GM19025 (cell line): Measurements from ENCODE around the gene PRCP.

ENCODE experiments used
- ATAC-seq: cut with Tn5 transposase; IDR thresholded peaks from one replicate; pipeline ENCODE4 v1.9.1; 2021; ENCODE audit warnings: mild to moderate bottlenecking, low read depth, moderate library complexity; ENCODE audit not compliant: unreplicated experiment

The PRCP gene

DNA sequence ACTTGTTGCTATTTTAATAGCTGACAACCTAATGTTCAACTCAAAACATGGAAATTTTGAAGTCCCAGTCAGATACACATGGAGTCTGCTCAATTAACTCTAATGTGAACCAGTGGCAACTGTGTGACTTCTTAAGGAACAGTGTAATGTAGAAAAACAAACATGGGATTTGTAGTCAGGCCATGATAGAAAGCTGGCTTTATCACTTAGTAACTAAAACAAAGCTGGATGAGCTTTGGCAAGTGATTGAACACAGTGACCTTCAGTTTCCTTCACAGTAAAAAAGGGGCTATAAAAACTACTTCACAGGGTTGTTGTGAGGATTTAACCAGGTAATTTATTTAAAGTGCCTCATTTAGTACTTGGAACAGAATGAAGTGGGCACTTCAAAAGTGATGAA is 62.6 kb downstream of the PRCP start:
- ATAC-seq: no peak

DNA sequence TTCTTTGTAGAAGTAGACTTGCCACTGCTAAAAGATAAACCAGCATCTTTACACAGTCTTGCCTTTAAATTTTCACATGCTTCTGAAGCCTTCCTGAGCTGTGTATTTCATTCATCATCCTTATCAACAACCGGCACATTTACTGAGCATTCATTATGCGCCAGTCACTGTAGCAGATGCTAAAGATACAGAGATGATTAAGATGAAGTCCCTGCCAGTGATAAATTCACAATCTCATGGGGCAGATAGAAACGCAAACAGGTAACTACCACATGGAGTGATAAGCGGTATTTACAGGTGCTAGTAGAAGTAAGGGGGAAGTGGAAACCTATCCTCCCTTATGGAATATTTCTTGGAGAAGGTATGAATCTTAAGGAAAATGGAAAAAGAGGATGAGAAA is 67.2 kb downstream of the PRCP start:
- ATAC-seq: no peak

DNA sequence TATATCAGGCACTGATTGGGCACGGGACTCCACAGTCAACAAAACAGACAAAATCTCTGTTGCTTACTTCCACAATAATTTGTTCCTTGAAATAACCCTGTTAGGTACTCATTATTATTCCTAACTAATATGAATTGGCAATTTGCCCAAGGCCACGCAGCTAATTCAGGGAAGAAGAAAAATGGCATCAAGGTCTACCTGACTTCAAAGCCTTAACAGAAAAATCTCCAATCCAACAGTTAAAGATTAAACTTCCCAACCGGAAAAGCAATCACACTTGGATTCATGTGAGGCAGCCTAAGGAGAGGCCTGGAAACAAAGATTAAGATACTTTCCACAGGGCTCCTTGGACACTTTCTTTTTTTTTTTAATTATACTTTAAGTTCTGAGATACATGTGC is 68.9 kb downstream of the PRCP start:
- ATAC-seq: no peak

DNA sequence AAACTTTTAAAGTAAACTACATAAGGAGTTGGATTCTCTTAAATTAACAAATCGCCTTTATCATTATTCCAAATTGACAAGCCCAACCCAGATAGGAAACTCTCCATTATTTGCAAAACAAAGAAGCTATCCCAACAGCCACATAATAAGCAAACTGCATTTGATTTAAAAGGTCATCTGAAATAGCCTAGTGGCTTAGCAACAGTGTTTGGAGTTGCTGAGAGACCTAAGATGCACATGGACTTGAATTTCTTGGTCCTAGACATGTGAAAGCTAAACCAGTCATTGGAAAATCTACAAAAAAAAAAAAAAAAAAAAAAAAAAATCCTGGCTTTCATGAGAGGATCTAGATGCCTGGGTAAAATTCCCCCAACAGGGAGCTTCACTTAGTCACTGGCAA is 69.5 kb downstream of the PRCP start:
- ATAC-seq: no peak

DNA sequence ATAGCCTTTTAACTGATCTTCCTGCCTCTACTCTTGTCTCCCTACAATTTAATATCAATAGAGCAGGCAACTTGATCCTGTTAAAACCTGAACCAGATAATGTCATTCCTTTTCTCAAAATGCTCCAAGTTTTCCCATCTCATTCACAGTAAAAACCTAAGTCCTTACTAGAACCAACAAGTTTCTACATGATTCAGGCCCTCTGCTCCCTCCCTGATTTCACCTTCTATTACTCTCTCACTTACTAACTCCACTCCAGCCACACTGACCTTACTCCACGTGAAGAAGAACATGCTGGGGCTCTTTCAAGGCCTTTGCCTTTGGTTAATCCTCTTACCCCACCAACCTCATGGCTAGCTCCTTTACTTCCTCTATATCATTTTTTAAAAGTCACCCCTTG is 71.1 kb downstream of the PRCP start:
- no peak for ATAC-seq

DNA sequence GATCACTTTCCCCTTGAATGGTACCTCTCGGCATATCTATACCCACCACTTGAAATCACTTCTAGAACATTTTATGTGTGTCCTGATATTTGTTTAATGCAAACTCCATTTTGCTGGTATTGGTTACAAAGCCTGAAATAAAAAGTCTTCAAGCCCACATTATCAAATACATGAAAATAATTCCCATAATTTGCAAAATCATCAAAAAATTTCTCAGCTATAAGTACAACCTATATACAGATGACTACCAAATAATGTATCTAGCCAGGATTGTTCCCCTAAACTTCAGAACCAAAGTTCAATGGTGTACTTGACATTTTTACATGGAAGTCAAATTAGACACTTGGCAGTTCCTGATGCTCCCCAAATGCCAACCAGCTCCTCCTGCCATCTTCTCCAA is 71.8 kb downstream of the PRCP start:
- no peak for ATAC-seq

DNA sequence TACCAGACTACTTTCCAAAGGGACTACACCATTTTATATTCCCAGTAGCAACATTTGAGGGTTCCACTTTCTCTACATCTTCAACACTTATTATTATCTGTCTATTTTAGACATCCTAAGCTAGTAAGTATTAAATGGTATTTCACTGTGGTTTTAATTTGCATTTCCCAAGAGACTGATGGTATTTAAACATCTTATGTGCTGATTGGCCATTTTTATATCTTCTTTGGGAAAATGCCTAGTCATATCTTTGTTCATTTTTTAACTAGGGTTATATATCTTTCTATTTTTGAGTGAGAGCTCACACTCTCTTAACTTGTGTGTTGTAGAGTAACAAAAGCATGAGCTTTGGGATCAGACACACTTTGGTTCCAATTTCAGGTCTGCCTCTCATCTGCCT is 73.7 kb downstream of the PRCP start:
- no peak for ATAC-seq

GRCh38 chr11:82823647-82824619 is 76.3 kb downstream of the PRCP start:
- no peak for ATAC-seq

GRCh38 chr11:82818409-82819043 is 81.7 kb downstream of the PRCP start:
- no peak for ATAC-seq

- no peak for ATAC-seq
Measured at GRCh38 chr11:82815406-82815805, 84.8 kb downstream of the PRCP start.

DNA sequence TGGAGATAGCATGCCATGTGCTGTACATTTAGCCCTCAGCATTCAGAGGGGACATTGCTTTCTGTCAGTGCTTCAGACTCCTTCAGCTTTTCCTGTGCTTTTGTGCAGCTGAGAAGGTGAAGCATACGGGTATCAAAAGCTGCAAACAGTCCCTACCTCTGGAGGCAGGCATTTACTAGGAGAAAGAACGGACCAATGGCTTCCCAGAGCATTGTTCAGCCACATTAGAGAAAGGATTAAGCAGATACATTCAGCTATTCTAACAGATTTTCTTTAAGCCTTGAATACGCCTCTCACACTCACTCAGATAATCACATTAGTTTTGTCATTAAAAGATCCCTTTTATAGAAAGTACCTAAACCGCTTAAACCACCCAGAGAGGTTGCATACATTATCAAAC is 85.9 kb downstream of the PRCP start:
- no peak for ATAC-seq

GRCh38 chr11:82811369-82811768 is 88.9 kb downstream of the PRCP start:
- no peak for ATAC-seq

- no peak for ATAC-seq
Measured at GRCh38 chr11:82810738-82811137, 89.5 kb downstream of the PRCP start.

- no peak for ATAC-seq
Measured at GRCh38 chr11:82810326-82810725, 89.9 kb downstream of the PRCP start.

DNA sequence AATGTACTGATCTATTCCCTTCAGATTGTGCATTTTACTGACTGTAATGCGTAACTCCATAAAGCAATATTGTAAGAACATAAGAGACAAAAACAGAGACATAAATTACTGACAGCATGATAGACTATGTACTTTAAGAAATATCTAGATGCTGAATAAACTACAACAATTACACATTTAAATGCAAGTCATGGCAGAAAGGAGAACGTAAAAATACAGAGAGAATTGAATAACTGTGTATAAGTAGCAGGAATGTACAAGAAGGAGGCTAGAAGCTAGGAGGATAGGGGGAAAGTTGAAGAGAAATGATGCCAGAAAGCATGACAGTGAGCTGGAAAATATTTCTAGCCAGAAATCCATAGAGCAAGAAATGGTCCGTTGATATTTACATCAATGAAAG is 92.6 kb downstream of the PRCP start:
- no peak for ATAC-seq

DNA sequence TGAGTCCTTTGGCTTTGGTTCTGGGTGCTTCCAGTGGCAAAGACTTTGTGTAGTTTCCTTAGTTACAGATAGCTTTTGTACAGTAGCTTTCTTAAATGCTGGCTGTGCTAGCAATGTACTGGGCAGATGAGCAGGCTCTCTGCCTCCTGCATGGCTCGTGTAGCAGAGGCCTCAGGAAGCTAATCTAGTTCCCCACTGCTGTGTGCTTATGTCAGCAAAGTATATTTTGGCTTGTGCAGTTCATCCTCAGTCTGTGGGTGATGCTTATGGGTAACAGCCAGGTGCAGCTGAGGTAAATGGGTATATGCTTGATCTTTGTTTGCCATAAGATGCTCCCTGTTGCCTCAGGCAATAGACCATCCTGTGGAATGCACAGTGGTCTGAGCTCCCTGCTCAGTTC is 97.5 kb downstream of the PRCP start:
- ATAC-seq: no peak

DNA sequence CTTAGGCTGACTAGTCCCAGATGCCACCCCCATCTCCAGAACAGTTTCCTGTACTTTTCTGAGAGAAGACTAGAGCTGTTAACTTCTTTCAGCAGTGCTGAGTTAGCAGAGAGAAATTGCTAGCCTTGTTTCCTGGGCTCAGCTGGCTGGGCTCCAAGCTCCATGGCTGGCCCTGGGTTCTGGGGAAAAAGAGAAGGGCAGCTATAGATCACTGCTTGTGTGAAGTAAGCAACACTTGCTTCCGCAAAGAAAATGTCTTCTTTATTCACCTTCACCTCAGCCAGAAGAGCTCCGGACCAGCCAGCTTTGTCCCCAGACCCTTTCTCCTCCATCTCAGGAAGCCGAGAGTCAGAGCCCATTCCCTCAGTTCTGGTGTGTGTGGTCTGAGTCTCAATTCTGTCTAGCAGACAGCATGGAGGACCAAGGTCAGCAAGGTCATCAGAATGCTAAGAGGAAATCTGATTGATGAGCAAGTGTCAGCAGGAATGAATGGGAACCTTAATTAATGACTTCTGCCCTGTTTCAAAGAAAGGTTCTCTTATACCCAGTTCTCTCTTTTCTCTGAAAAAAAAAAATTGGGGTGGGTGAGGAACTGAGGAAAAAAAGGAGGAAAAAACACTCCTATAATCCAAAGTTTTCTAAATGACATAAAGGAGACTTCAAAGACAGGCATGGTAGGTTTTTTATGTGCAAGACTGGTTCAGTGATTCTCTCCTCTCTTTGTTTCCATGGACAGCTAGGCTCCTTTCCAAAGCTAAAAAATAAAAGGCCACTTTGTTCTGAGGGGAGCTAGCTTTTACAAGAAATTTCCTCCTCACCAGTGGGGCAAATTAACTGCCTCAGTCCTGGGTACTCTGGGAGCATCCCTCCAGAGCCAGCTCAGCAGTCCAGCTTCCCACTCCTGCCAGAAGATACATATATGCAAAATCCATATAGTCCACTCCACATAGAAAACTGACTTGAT is 103.0 kb downstream of the PRCP start:
- ATAC-seq: no peak

GRCh38 chr11:82794490-82794889 is 105.7 kb downstream of the PRCP start:
- ATAC-seq: no peak

GRCh38 chr11:82792822-82793569 is 107.2 kb downstream of the PRCP start:
- no peak for ATAC-seq

- no peak for ATAC-seq
Measured at GRCh38 chr11:82792319-82792718, 107.9 kb downstream of the PRCP start.
